HG03442 (cell line): ENCODE results near the gene MAMDC4.
"Not testable (repeated sequence)": the region's sequence is repeated elsewhere in the genome, so short reads cannot be mapped to it uniquely, and the experiment has no call there.

Source experiments
- ATAC-seq: cut with Tn5 transposase; IDR thresholded peaks from one replicate; pipeline ENCODE4 v1.9.1; 2021; ENCODE audit warnings: mild to moderate bottlenecking, moderate library complexity; ENCODE audit not compliant: unreplicated experiment

Gene MAMDC4

DNA sequence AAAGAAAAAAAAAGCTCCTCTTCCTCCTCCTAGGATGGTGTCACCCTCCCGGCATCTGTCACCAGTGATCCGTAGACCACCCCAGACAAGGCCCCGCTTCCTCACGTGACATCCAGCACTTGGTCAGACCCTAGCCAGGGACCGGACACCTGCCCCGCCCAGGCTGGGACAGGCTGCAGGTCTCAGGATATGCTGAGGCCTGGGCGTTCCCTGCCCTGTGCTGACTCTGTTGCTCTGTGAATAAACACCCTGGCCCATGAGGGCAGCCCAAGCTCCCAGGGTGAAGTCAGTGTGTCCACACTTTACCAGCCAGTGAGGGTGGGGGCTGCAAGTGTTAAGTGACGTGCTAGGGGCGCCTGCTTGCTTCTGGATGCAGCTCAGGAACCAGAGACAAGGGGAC, 8.4 kb downstream of the MAMDC4 start:
- ATAC-seq: no peak

DNA sequence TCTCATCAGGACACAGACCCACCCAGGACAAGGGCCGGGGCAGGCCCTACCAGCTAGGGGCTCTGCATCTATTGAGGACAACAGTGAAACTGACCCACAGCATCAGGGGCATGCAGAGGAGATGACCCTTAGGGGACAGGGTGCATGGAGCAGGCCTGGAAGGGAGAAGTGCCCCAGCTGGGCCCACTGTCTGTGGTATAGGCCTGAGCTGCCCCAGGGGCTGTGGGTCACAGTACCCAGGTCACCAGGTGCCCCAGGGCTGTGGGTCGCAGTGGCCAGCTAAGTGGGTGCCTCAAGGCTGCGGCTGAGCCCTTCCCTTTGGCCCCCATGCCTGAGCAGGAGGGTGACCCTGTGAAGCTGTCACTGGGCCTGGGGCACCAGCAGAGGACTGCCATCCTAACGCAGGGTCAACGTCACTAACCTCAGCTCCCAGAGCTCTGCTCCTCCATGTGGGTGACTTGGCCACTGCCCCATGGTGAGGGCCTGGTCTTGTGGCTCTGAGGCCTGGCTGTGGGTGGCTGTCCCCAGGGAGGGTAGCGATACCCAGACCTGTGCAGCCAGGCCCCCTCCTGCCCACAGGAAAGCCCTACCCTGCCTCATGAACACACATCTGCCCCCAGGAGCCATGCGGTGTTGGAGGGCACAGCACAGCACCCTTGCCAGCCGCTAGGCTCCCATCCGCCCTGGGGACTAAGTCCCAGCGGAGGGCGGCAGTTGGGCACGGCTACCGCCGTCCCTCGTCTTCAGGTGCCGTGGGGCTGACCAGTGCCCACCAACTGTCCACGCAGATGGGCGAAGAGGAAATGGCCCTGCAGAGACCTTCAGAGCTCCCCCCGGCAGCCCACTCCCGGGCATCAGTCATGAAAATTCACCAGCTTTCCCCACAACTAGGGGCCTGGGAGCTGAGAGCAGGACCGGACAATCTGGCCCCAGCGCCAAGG, 9.1 kb downstream of the MAMDC4 start:
- no peak for ATAC-seq

DNA sequence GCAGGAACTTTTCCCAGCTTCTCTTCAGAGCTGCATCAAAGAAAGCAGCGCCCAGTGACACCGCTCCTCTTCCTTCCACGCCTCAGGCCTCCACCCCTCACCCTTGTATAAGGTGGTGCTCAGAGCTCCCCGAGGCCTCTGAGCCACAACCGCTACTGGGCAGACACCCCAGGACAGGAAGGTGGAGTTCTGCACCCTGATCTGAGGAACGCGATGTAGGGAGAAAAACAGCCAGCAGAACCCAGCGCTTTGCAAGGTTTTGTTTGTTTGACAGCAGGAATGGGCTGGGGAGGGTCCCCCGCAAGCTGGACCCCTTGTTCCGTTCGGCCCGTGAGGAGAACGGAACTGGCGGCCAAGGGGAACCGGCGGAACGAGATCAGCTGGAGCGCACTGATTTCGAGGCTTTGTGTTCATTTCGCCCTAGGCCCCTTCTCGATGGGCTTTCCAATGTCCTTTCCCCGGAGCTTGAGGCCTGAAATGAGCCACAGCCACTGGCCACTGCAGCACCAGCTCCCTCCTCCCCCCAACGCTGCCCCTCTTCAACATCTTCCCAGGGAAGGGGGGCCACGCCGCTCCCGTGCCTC, 9.8 kb downstream of the MAMDC4 start:
- ATAC-seq: no peak

DNA sequence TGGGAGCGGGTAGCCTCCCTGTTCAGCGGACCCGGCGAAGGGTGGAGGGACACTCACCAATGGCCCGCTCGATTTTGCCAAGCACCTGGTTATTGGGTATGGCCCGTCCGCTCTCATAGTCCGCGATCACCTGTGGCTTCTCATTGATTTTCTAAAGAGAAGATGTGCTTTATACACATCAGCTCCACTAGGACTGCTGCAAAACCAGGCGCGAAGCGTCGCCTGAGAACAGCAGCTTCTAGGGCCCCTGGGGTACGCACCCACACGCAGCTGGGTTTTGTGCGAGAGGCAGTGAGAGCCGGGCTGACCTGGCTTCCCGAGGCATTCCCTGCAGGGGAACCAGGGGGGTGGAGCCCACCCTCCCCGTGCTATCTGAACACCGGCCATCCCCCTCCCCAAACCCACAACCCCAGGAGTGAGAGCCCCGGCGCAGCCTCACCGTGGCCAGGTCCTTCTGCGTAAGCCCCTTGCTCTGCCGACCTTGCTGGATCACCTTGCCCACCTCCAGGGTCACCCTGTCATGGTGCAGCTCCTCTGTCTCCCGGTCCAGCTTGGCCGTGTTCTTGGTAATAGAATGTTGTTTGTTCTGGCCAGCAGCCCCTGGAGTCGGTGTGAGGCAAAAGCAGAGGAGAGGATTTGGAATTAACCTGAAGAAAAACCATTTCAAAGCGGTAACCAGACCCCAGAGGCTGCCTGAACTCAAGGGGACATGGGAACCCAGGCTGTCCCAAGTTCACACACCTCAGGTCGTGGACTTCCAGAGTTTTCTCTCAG, 10.9 kb downstream of the MAMDC4 start:
- no peak for ATAC-seq

DNA sequence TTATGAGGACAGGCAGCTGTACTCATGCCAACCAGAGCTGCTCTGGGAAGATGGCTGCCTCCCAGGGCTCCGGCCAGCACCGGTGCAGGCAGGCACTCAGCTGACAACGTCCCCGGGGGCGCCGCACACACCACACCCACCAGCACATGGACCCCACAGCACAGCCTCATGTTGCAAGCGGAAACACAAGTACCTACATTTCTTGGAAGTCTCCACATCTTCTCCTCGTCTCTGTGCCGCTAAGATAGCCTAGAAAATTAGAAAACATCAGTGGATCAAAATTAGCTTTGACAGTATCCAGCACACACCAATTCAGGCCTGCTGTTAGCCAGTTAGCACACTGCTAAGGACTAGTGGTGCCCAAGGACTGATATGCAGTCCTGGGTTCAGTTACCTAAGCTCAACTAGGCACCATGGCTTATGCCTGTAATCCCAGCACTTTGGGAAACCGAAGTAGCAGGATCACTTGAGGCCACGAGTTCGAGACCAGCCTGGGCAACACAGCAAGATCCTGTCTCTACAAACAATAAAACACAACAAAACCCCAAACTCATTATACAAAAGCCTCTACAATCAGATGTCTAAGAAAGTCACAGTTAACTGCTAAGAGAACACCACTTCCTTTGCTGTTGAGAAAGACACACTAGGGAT, 11.6 kb downstream of the MAMDC4 start:
- no peak for ATAC-seq

DNA sequence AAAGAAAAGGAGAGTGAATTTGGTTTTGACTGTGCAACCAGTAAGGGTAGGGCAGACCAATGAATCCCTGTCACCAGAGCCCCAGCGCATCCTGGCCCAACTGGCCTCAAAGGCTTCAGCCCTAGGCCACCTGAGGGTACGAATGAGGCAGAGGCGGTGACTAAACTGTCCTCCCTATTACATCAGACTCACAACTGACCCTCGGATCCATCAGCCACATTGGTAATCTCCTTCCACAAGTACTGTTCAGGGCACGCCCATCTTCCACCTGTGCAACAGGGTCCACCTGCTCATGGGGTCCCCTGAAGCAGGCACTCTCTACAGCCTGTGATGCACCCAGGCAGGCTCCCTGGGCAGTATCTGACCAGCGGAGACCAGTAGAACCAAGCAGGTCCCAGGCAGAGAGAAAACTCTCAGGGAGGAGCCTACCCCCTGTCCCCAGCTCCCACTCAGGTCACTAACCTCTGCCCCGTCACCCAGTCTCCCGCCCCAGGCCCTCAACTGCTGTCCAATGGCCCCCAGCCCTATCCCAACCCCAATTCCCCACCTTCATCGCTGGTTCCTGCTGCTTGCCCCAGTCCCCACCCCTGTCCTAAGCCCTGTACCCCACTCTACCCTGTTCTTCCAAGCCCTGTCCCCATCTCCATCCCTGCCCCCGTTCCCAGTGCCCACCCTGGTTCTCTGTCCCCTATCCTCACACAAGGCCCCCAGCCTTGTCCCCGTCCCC, 13.1 kb downstream of the MAMDC4 start:
- ATAC-seq: no peak

DNA sequence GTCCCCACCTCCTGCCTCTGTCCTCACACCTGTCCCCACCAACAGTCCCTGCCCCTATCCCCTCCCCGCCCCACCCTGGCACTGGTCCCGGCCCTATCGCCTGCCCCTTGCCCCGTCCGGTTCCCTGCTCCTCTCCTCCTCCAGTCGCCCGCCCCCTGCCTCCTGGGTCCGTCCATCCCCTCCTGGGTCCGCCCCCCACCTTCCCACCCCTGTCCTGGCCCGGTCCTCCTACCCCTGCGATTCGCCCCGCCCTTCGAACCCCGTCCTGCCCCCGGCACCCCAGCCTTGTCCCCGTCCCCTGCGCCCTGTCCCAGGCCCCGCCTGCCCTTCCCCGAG, 13.6 kb downstream of the MAMDC4 start:
- ATAC-seq: no peak

DNA sequence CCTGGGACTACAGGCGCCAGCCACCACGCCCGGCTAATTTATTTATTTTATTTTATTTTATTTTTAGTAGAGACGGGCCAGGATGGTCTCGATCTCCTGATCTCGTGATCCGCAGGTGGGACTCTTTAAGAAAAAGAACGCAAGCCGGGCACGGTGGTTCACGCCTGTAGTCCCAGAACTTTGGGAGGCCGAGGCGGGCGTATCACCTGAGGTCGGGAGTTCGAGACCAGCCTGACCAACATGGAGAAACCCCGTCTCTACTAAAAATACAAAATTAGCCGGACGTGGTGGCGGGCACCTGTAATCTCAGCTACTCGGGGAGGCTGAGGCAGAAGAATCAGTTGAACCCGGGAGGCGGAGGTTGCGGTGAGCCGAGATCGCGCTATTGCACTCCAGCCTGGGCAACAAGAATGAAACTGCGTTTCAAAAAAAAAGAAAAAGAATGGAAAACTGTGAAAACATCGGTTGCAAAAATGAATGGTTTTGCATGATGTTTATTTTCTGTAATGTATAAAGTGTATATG, 14.8 kb downstream of the MAMDC4 start:
- not testable (repeated sequence) for ATAC-seq

DNA sequence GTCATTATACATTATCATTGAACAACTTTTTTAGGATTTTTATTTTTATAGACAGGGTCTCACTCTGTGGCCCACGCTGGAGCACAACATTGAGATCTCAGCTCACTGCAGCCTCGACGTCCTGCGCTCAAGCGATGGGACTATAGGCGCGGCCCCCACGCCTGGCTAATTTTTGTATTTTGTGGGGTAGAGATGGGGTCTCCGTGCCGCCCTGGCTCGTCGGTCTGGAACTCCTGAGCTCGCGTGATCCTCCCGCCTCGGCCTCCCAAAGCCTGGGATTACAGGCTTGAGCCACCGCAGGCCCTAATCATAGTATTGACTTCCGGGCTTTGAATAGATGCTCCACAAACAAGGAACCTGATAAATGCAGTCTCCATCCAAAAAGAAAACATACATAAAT, 15.3 kb downstream of the MAMDC4 start:
- ATAC-seq: no peak

DNA sequence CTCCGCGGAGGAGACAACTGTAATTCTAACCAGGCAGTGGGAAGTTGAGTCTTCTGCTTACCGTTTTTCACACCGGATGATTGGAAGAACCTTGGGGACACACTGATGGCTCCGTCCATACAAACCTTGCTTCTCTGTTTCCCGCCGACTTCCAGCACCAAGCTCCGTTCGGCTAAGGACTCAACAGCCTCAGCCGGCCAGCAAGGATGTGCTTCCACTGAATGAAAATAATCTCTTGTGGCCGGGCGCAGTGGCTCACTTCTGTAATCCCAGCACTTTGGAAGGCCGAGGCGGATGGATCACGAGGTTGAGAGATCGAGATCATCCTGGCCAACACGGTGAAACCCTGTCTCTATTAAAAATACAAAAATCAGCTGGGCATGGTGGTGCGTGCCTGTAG, 15.8 kb downstream of the MAMDC4 start:
- no peak for ATAC-seq

DNA sequence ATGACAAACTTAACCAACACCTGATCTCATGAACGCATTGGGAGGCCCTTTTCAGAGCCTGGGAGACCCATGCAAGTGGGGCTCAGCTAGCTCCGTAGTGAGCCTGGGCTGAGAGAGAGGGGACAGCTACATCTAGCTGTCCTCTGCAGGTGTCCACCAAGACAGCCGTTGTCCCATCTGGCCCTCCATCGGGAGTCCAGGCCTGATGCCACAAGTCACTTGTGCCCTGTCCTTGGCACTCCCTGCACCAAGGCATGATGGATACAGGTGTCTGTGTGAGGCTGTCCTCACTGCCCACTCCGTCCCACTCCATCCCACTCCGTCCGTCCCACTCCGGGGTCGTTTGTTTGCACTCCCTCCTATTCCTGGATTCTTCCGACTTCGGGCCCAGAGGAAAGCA, 16.5 kb downstream of the MAMDC4 start:
- no peak for ATAC-seq

DNA sequence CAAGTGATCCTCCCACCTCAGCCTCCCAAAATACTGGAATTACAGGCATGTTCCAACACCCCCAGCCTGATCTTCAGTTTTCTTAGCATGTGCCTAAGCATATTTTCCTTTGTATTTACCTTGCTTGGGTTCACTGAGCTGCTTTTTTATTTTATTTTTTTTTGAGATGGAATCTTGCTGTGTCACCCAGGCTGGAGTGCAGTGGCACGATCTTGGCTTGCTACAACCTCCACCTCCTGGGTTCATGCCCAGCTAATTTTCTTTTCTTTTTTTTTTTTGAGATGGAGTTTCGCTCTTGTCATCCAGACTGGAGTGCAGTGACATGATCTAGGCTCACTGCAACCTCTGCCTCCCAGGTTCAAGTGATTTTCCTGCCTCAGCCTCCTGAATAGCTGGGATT, 17.5 kb downstream of the MAMDC4 start:
- not testable (repeated sequence) for ATAC-seq

DNA sequence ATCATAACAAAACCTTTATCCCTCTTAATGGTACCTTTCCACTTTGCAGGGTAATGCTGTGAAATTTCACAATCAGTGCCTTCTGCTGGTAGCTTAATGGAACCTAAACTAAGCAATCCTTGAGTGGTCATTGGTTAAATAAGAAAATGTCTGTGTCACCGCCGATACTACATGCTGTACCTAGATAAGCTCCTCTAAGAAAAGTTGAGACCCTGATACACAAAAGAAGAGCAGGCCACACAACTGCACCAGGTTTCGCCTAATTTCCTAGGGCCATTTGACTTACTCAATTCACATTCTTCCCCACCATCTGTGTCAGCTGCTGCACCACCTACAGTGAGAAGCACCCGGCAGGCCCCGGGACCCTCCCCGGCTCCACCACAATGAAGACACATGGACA, 23.0 kb downstream of the MAMDC4 start:
- no peak for ATAC-seq

DNA sequence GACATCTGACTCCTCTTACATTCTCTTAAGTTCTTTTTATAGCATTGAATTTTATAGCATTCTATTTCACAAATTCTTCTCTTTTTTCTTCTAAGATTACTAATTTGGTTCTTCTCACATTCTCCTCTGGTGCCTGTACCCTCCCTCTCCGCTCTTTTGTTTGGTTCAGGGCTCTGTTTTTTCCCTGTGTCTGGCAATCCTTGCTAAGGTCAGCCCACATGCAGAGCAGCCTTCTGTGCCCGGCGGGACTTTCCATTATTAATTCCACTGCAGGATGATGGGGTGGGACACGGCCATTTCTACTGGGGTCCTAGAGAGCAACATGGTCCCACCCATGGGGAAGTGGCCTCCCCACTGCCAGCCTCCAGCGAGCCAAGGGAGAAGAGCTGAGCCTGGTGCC, 24.3 kb downstream of the MAMDC4 start:
- ATAC-seq: no peak

DNA sequence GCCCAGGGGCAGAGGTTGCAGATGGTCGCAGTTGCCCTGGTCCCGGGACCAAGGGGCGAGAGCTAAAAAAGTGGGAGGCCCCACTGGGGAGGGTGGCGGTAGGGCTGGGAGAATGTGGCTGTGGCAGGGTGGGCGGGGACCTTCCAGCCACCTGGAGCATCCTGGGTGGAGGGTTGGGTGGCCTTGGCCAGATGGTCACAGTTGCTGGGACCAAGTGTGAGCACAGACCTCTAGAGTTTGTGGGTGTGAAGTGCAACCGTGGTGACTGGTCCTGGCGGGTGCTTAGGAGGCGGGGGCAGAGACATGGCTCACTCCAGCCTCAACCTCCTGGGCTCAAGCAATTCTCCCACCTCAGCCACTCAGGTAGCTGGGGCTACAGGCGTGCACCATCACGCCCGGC, 28.5 kb downstream of the MAMDC4 start:
- ATAC-seq: no peak

DNA sequence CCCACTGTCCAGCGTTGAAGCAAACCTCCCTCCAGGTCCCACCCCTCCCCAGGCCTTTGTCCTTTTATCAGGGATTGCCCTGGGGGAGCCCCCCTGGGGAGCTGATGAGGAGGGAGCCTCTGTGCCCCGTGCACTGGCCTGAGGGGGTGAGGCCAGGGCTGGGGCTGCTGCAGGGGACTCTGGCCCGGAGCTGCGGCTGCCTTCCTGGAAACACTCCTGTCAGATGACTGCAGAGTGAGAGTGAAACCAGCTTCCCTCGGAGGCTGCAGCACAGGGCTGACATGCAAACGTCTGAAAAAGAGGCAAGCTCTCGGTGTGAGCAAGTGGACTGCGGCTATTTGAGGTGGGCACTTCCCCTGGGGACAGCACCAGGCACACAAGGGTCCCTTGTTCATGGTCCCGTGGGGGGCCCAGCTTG, 29.6 kb downstream of the MAMDC4 start:
- ATAC-seq: no peak

DNA sequence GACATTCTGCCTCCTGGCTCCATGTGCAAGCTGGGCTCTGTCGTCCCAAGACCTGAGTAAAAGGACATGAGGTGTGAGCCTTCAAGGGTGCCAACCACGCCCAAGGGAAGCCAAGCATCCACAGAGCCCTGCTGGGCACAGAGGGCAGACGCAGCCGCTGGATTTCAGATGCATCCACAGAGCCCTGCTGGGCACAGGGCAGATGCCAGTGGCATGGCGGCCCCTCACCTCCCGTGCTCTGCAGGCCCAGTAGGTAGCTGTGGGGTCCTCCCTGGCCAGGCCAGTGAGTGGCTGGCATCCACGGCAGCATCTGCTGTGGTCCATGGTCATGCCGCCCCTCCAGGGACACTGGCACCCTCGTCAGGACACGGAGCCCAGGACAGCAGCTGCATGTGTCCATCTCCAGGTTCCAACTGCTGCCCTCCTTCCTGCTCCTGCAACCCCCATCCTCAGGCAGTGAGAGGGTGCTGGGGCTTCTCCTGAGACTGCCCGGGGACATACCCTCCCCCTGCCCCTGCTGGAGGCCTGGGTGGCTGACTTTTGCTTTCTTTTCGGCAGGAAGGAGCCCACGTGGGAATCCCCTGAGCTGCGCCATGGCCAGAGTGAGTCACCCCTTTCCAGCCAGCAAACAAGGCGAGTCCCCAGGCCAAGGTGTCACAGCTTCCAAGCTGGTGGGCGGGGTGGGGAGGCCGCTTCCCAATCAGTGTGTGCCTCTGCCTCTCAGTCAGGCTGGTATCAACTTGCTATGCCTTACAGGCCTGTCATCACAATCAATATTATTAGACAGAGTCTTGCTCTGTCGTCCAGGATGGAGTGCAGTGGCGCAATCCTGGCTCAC, 30.2 kb downstream of the MAMDC4 start:
- no peak for ATAC-seq

DNA sequence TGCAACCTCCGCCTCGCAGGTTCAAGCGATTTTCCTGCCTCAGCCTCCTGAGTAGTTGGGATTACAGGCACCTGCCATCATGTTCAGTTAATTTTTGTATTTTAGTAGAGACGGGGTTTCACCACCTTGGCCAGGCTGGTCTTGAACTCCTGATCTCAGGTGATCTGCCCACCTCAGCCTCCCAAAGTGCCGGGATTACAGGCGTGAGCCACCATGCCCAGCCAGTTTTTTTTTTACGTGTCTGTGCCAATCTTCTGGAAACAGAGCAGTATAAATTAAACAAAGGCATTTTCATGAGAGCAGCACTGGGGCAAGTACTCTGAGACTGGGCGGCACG, 30.8 kb downstream of the MAMDC4 start:
- not testable (repeated sequence) for ATAC-seq

DNA sequence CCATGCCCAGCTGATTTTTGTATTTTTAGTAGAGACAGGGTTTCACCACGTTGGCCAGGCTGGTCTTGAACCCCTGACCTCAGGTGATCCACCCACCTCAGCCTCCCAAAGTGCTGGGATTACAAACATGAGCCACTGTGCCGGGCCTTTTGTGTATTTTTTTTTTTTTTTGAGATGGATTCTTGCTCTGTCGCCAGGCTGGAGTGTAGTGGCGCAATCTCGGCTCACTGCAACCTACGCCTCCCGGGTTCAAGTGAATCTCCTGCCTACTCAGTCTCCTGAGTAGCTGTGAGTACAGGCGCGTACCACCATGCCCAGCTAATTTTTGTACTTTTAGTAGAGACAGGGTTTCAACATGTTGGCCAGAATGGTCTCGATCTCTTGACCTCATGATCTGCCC, 31.5 kb downstream of the MAMDC4 start:
- not testable (repeated sequence) for ATAC-seq
